Inferior parietal cortex (tissue), 1 donor: Measurements from ENCODE around the gene NPLOC4.
"Not testable (repeated sequence)": the region's sequence is repeated elsewhere in the genome, so short reads cannot be mapped to it uniquely, and the experiment has no call there.

ENCODE experiments used
- DNase-seq: peaks from one replicate; pipeline ENCODE4 v3.0.0-alpha.2; 2016; ENCODE audit errors: extremely low spot score

NPLOC4 gene

DNA sequence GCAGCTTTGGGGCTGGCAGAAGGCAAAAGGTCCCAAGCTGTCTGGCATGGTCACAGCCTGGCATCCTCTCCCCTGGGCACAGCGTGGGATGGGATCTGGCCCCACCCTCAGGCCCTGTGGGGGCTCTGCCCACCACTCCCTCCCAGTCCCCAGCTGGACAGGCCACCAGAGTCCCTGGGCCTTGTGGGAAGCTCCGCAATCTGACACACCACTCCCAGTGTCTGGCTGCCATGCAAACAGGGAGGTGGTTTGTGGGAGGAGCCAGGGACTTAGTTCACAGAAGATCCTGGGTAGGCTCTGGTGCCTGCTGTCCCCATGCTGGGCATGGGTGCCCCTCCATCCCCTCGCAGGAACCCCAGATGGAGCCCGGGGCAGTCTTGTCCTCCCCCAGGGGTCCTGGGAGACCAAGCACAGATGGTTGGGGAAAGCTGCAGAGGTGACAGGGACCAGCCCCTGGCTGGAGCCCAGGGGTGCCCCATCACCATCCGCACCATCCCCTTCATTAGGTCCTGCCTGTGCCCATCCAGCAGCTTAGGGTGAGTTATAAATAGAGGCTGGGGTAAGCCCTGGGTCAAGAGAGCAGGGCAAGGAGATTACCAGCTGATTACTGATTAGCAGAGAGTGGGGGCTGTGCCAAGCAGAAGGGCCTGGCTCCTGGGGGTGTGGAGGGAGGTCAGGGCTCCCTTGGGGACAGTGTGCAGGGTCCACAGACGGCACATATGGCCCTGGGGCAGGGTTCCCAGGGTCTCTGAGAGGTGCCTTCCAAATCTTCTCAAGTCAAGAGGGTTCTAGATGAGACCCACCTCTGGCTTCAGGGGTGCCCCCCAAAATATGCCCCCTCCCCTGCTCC is 102.5 kb downstream of the NPLOC4 start:
- DNase-seq: no peak

DNA sequence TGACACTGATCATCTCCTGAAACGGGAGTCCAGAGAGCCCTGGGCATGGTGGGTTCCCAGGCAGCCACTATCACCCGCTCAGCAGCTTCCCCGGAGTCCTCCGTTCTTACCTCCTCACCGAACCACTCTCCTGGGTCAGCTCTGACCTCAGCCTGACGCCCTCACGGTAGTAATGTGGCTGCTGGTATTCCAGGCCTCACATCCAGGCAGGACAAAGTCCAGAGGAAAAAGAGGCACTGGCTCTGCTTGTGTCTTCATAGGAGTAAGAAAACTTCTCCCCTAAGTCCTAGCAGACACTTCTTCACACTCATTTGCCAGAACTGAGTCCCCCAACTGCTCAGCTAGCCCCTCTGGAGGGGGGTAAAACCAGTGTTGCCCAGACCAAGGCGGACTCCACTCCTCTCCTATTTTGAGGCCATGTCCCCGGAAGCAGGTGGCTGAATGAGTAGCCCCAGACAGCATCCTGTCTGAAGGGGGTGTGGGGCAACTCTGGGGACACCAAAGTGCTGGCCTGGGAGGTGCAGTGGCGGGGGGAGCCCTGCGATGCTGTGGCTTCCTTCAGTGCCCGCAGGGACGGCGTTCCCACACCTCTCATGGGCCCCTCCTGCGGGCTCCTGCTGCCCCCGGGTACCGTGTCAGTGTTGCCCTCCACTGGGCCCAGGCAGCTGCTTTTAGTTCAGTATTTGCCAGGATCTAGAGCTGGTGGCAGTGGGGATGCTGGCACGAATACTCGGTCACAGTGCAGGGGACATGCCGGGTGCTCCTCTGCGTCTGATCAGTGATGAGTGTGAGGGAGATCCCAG is 103.4 kb downstream of the NPLOC4 start:
- DNase-seq: no peak

DNA sequence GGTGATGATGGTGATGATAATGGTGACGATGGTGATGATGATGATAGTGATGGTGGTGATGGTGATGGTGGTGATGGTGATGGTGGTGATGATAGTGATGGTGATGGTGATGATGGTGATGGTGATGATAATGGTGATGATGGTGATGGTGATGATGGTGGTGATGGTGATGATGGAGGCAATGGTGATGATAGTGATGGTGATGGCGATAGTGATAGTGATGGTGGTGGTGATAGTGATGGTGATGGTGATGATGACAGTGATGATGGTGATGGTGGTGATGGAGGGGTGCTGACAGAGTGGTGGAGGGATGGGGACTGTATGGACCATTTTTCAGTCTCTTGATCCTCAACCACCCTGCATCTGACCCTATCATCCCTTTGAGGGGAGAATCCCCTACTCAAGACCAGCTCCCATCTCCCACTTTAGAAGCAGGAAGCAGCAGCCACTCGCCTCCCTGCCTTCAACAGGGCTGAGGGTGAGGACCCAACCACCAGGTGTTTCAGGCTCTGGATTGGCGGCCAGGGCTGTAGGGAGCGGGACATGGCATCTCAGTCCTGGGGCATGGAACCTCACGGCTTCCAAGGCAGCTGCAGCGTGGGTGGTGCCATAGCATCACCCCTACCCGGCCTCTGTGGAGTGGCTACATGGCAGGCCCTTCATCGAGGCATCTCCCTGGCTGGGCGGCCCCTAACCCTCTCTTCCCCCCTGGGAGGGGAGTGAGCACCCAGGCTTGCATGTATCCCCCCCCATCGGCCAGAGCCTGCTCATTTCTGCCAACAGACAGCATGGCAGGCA is 104.2 kb downstream of the NPLOC4 start:
- DNase-seq: no peak

DNA sequence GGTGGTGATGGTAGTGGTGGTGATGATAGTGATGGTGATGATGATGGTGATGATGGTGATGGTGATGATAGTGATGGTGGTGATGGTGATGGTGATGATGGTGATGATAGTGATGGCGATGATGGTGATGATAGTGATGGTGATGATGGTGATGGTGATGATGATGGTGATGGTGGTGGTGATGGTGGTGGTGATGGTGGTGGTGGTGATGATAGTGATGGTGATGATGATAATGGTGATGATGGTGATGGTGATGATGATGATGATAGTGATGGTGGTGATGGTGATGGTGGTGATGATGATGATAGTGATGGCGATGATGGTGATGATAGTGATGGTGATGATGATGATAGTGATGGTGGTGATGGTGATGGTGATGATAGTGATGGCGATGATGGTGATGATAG is 104.9 kb downstream of the NPLOC4 start:
- not testable (repeated sequence) for DNase-seq

DNA sequence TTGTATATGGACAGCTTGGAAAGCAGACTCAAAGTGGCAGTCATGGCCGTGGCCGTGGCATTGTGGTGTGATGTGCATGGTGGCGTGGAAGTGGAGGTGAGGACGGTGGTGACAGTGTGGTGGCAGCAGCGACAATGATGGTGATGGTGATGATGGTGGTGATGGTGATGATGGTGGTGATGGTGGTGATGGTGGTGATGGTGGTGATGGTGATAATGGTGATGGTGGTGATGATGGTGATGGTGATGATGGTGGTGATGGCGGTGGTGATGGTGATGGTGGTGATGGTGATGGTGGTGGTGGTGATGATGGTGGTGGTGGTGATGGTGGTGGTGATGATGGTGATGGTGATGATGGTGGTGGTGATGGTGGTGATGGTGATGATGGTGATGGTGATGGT is 105.9 kb downstream of the NPLOC4 start:
- not testable (repeated sequence) for DNase-seq

DNA sequence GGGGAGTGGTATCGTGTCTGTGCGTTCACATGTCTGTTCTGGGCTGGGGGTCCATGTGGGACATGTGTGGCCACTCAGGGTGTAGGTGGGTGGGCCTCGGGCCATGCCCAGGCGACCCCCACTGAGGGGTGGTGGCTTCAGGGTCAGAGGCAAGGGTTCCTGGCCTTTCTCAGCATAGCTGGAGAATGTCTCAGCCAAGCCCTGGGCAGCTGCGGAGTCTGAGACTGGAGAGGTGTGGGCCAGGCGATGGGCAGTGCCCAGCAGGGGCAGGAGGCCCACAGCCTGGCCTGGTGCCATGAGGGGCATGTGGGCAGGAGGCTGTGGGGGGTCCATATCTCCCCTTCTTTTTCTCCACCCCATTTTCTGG is 107.5 kb downstream of the NPLOC4 start:
- DNase-seq: no peak

DNA sequence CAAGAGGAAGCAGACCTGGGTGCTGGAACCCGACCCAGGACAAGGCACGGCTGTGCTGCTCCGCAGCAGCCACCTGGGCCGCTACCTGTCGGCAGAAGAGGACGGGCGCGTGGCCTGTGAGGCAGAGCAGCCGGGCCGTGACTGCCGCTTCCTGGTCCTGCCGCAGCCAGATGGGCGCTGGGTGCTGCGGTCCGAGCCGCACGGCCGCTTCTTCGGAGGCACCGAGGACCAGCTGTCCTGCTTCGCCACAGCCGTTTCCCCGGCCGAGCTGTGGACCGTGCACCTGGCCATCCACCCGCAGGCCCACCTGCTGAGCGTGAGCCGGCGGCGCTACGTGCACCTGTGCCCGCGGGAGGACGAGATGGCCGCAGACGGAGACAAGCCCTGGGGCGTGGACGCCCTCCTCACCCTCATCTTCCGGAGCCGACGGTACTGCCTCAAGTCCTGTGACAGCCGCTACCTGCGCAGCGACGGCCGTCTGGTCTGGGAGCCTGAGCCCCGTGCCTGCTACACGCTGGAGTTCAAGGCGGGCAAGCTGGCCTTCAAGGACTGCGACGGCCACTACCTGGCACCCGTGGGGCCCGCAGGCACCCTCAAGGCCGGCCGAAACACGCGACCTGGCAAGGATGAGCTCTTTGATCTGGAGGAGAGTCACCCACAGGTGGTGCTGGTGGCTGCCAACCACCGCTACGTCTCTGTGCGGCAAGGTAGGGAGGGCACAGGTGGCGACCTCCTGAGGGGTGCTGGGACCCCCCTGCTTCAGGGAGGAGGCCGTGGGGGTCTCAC is 108.1 kb downstream of the NPLOC4 start:
- no peak for DNase-seq

DNA sequence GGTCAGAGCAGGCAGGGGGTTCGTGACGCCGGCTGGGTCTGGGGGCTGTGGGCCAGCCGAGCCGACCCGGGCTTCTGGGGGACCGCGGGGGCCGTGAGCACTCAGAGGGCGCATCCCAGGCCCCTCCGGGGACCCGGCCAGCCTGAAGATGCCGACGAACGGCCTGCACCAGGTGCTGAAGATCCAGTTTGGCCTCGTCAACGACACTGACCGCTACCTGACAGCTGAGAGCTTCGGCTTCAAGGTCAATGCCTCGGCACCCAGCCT is 108.6 kb downstream of the NPLOC4 start:
- no peak for DNase-seq

DNA sequence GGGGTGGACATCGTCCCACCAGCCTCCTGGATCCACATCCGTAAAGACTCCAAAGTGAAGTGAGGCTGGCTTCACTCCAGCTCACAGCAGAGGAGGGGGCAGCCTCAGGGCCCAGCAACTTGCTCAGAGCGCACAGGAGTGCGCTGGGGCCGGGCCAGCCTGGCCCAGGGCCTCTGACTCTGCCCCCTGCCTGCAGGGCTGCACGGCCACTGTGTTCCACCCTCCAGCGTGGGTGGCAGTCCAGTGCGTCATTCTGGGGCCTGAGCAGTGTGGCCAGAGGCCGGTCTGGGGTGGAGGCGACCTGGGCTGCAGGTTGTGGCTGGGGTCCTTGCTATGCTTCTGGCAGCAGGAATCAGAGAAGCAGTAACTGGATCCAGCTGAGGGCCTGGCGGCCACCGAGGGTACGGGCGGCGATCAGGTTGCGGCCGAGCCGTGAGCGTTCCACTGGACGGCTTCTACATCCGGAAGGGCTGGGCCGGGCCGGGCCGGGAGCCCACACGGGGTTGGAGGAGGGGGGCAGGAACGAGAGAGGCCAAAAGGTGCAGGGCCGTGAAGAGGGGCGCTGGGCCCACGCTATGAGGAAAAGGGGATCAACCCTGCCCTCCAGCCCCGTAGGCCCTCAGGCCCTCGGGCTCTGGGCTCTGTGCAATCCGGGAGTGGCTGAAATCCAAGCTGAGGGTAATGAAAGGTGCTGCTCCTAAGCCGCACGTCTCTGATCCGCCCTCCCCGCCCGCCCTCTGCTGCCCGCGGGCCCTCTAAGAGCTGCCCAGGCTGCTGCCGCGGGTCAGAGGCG is 109.1 kb downstream of the NPLOC4 start, which contains the start of gene FSCN2:
Gene FSCN2 (plus strand): TSS at position 787 of the 793 bp plus-strand sequence. CDS start 155 bp downstream, outside the sequence.
- no peak for DNase-seq

DNA sequence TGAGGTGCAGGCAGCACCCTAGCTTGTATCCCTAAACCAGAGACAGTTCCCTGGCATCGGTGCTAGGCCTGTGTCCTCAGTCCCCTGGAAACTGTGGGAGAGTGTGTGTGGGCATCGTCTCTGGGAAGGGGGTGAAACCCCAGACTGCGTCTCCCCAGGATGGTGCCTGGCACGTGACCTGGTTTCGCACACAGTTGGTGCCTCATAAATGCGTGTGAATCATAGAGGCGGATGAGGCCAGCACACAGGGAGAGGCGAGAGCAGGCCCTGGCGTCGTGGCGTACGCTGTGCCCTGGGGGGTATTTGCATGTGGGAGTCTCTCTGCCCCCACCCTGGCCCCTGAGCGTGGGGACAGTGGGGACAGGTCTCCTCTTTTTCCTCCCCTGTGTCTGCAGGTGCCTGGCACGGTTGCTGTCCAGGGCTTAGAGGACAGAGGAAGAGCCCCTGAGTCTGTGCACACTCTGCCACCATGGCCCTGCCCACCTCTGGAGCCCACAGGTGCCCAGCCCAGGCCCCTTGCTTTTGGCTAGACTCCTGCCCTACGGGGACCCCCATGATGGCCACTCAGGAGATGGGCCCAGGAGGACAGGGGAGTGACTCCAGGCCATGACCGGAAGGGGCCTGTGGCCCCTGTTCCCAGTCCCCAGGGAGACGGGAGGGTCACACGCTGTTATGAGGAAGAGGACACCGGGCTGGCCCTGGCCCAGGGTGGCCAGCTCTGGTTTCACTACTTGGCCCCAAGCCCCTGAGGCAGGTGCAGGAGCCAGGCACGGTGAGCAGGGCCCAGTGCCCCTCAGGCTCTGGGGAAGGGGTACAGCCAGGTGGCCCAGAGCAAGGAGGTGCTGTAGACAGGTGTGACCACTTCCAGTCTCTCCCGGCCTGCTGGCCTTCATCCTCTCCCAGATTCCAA is 110.0 kb downstream of the NPLOC4 start:
- DNase-seq: no peak

DNA sequence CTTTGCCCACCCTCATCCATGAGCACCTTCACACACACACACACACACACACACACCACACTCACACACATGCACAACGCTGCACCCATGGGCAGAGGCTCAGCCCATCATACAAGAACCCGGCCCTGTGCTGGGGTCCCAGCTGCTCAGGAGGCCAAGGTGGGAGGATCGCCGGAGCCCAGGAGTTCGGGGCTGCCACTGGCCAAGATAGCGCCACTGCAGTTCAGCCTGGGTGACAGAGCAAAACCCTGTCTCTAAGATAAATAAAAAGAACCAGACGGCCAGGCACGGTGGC is 112.1 kb downstream of the NPLOC4 start:
- DNase-seq: no peak

DNA sequence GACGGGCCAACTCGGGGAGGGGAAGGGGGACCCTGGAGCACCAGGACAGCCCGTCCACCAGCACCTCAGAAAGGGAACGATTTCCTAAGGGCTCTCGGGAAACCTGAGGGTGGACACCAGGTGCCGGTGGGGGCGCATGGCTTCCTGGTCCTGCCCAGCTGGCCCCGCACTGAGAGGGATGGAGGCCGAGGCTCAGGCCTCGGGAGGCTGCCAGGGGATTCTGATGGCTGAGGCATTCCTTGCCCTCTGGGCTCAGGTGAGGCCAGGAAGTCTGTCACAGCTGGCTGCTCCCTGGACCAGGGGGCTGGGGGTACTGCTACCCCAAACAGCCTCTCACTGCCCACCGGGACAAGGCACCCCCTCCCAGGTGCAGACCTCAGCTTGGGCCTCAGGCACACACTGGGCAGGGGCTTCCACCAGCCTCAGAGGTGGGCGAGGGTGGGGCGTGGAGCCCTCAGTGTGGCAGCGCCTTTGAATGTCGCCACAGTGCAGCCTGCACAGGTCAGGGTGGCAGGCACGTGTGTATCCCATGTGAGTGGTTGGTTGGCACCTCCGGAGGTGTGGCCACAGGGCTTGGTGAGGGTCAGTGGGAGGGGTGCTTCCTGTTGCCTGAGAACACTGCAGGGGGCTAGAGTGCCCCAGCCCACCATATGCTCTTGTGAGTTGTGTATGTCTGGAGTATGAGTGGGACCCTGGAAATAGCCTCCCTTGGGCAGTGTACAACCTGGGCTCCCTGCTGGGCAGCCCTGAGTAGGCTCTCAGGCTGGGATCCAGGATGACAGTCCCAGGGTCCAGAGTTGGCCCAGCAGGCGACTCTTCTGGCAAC is 112.7 kb downstream of the NPLOC4 start:
- no peak for DNase-seq

DNA sequence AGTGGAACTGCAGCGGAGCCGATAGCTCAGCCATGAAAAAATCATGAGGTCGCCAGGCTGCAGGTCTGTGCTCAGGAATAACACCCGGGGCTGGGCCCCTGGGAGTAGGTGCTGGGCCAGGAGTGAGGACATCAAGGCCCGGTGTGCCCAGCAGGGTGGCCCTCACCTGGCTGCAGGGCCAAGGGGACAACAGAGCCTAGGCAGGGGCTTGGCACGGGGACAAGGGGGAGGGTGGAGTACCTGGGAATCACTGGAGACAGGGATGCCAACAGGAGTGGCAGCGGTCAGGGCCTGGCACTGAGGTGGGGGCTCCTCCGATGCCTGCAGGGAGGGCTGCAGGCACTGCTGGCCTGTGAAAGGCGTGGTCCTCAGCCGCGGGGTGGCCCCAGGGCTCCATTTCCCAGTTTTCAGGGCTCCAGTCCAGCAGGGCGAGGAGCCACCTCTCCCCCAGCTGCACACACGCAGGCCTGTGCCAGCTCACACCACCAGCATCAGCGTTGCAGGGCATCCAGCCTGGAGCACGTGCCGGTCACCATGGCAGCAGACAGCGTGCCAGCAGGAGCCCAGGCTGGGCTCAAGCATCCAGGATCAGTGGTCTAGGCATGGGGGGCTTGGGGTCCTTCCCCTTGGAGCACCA is 113.4 kb downstream of the NPLOC4 start:
- DNase-seq: peak; percentile 15

DNA sequence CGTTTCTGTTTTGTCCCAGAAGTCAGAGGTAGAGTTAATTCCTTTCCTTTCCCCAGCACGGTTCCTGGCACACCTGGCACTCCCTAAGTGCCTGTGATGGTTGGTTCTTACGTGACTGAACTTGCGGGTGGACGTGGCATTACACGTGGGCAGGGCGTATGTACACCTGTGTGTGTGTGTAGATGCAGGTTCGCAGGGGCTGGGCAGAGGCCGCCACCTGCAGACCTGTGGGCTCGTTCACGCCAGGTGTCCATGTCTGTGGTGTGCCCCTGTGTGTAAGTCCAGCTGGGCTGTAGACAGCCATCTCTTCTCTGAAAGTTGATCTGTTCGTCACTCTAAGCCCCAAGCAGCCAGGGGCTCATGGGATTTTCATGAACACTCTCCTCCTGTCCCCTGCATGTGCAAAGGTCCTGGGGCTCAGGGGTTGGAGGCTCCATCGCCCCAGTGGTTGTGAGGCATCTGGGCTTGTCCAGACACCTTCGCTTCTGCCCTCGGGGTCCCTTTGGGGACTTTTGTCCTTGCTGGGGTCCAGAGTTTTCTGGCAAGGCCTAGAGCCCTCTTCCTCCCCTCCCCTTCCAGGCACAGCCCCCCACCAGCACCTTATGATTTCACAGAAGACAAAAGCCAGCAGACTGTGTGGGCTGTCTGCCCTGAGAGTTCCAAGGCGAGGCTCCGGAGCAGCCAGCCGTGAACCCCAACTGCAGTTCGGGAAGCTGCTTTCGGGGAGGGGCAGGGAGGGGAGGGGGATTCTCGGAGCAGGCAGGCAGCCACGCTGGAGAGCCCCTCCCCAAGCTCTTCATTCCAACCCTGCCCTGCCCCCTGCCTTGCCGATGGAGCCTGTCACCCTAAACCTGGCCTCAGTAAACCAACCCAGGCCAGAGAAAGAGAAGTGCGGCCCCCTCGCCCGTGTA is 114.2 kb downstream of the NPLOC4 start:
- no peak for DNase-seq

DNA sequence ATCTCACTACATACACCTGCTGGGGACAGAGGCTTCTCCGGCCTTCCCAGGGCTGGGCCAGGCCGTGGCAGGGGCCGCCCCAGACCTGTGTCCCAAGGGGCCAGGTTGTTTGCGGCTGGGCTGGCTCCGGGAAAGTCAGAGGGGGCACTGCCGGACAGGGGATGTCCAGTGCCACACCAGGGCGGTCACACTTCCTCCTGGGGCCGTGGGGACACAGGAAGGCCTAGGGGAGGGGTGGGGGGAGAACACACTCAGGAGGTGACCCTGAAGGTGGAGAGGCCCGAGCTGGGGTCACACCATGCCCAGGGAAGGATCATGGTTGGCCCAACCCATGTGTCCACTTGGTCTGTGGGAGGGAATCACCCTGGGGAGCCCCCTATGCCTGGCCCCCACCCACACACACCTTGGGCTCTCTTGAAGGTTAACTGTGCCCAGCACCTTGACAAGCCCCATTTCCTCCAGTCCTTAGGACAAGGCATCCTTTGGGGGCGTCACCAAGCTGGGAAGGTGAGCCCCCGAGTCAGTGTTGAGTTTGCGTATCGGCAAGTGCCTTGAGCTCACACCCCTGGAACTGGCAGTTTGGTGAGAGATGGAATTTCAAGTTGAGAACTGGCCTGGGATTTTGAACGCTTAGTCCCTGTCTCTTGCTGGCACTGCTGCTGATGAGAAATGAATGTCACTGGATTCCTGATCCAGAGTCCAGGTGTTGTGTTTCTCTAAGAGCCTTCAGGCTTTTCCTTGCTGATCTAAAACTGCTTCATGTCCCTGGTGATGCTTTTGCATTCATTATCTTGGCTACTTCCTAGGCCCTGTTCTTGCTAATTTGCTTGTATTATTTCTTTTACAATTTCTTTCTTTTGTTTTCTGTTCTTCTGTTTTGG is 116.7 kb downstream of the NPLOC4 start:
- DNase-seq: no peak

DNA sequence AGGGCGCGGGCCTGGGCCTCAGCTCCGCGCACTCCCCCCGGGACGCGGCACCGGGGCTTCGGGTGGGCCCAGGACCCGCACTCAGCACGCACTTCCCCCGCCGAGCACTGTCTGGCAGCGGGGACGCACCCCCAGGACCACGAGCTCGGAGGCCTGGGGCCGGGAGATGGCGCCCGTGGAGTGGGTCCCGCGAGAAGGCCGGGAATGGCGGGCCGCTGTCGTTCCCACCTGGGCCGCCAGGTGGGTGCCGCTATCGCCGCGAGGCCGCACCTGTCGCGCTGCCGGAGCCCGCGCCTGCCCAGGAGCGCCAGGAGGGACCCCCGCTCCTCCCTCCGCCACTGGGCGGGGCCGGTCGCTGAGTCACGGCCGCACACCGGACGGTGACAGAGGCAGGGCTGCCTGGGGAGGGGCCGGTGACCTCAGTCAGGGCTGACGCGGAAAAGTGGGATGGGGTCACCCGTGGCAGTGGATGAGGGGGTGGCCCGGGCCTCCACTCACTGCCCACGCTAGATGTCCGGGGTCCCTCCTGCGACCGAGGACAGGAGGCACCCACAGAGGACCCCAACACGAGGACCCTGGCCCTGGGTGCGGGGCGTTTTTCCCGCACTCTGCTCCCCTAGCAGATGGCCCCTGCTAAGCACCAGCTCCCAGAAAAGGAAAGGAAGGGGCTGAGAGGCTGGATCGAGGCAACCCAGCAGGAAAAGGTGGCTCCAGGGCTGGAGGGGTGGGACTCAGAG is 117.5 kb downstream of the NPLOC4 start:
- no peak for DNase-seq
